Fibroblast of villous mesenchyme (primary cell): Measurements from ENCODE around the gene DNAJC19. TPM values are rescaled to one million over a fixed set of nuclear protein-coding genes. Genes with fewer than 3 reads are reported as not detected.
"Not testable (repeated sequence)": the region's sequence is repeated elsewhere in the genome, so short reads cannot be mapped to it uniquely, and the experiment has no call there.

Experiments used
- DNase-seq: peaks from one replicate; pipeline ENCODE4 v3.0.0-alpha.2; 2010; ENCODE audit warnings: low read depth
- H3K4me3 ChIP-seq: 2 replicates; pipeline ENCODE4 v1.5.1; 2011; ENCODE audit warnings: low read depth, mild to moderate bottlenecking, low read length
- CTCF ChIP-seq: IDR thresholded peaks from 2 replicates; pipeline ENCODE4 v1.5.1; 2012; ENCODE audit warnings: low read depth, mild to moderate bottlenecking, low read length; ENCODE audit not compliant: insufficient read depth
- total RNA-seq: library from RNA; depleted of rRNA; stranded (reverse); fragments of >200 nt; gene quantifications from 2 replicates; pipeline ENCODE4 v1.2.3, GENCODE V29; 2012

The DNAJC19 gene
- total RNA-seq, 1 donor, result 42.3 TPM

DNA sequence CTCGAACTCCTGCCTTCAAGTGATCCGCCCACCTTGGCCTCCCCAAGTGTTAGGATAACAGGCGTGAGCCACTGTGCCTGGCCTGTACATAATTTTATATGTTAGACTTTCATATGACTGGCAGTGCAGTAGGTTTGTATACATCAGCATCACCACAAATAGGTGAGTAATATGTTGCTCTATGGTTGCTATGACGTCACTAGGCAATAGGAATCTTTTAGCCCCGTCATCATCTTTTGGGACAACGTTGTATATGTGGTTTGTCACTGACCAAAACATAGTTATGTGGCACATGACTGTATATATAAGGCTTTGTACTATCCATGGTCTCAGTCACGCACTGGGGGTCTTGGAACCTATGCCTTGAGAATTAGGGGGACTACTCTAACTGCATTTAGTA is 17.0 kb upstream of the DNAJC19 start:
- no peak for DNase-seq
- H3K4me3 ChIP-seq, result no peak overlapping the region
- TF ChIP-seq CTCF, result no peak

GRCh38 chr3:181003469-181003868 is 13.9 kb upstream of the DNAJC19 start:
- H3K4me3 ChIP-seq, DNase-seq: not testable (repeated sequence)

GRCh38 chr3:181002331-181002730 is 12.8 kb upstream of the DNAJC19 start:
- H3K4me3 ChIP-seq, DNase-seq: not testable (repeated sequence)

- H3K4me3 ChIP-seq, result no peak overlapping the region
- TF ChIP-seq CTCF, result no peak
- no peak for DNase-seq
Observed at GRCh38 chr3:180996415-180996932, 6.9 kb upstream of the DNAJC19 start.

GRCh38 chr3:180990505-180990904 is 969 bp upstream of the DNAJC19 start:
- no peak for TF ChIP-seq CTCF
- no peak for DNase-seq
- H3K4me3 ChIP-seq, result peak overlapping the region; percentile 89

DNA sequence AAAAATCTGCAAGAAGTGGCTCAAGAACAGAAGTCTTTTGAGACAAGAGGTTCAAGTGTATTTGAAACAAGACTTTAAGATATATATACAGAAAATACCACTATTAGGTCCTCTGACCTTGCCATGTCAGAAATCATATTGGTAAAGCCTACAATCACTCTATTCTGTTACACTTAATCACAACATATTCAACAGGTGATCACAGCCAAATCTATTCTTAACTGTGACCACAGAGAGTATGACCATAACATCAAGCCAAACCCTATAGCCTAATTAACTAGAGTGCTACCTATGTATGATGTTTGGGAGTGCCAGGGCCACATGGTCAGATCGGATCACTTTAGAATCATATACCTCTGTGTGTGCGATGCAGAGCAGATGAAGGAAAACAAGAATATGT is 2.2 kb downstream of the DNAJC19 start:
- DNase-seq, result no peak
- TF ChIP-seq CTCF, result no peak
- H3K4me3 ChIP-seq, result no peak overlapping the region

GRCh38 chr3:180986366-180986765 is 3.2 kb downstream of the DNAJC19 start:
- H3K4me3 ChIP-seq, result not testable (repeated sequence)
- DNase-seq, result peak; percentile 39

DNA sequence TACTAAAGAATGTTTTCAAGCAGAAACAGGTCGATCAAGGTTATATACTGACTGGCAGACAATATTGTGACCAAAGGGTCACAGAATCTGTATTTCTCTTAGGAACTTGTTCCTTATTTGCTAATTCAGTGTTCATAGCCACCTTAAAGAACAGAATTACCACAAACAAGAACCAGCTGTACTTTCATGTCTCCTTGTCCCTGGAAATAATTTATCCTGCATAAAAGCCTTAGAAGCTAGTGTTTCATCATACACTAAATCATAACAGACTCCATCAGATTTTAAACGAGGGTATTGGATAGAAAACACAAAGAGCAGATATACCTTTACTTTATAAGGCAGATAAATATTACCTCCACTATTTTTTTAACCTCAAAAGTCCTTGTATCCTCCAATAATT is 6.4 kb downstream of the DNAJC19 start:
- no peak overlapping the region for H3K4me3 ChIP-seq
- no peak for TF ChIP-seq CTCF
- no peak for DNase-seq

- no peak for TF ChIP-seq CTCF
- no peak overlapping the region for H3K4me3 ChIP-seq
- no peak for DNase-seq
Observed at GRCh38 chr3:180981912-180982311, 7.6 kb downstream of the DNAJC19 start.
